HG02798 (cell line): ENCODE results near the gene POLR3G.

Source experiments
- ATAC-seq: cut with Tn5 transposase; IDR thresholded peaks from one replicate; pipeline ENCODE4 v1.9.1; 2021; ENCODE audit warnings: mild to moderate bottlenecking; ENCODE audit not compliant: unreplicated experiment, poor library complexity

POLR3G gene

GRCh38 chr5:90495146-90495545, 20.5 kb downstream of the POLR3G start:
- no peak for ATAC-seq

- no peak for ATAC-seq
These were observed 28.9 kb downstream of the POLR3G start for GRCh38 chr5:90503596-90503995.

- ATAC-seq = no peak
These were observed 30.1 kb downstream of the POLR3G start for GRCh38 chr5:90504743-90505142.

GRCh38 chr5:90506221-90506620, 31.6 kb downstream of the POLR3G start:
- ATAC-seq = no peak

GRCh38 chr5:90510438-90510837, 35.8 kb downstream of the POLR3G start:
- ATAC-seq = no peak

GRCh38 chr5:90514520-90514919, 39.9 kb downstream of the POLR3G start:
- no peak for ATAC-seq

GRCh38 chr5:90518661-90519060, 44.0 kb downstream of the POLR3G start:
- no peak for ATAC-seq

- no peak for ATAC-seq
These were observed 44.4 kb downstream of the POLR3G start for GRCh38 chr5:90519081-90519480.

GRCh38 chr5:90528601-90529193, 54.0 kb downstream of the POLR3G start:
- ATAC-seq = no peak

GRCh38 chr5:90529194-90529938, 54.7 kb downstream of the POLR3G start, which contains the start of gene LYSMD3:
TSS of gene LYSMD3 (minus strand) at chr5:90529584. CDS start at chr5:90525289, 4,295 bp downstream.
- ATAC-seq = peak; percentile 92

- ATAC-seq = peak; percentile 49
These were observed 55.4 kb downstream of the POLR3G start for GRCh38 chr5:90529939-90530677.

- no peak for ATAC-seq
These were observed 56.2 kb downstream of the POLR3G start for GRCh38 chr5:90530736-90531487.

GRCh38 chr5:90533794-90534193, 59.1 kb downstream of the POLR3G start:
- no peak for ATAC-seq

GRCh38 chr5:90534922-90535321, 60.3 kb downstream of the POLR3G start:
- no peak for ATAC-seq

- no peak for ATAC-seq
These were observed 68.3 kb downstream of the POLR3G start for GRCh38 chr5:90542827-90543519.

GRCh38 chr5:90545511-90545910, 70.8 kb downstream of the POLR3G start:
- no peak for ATAC-seq

GRCh38 chr5:90546216-90546837, 71.7 kb downstream of the POLR3G start:
- ATAC-seq = no peak

GRCh38 chr5:90547072-90547536, 72.4 kb downstream of the POLR3G start:
- ATAC-seq = no peak

- no peak for ATAC-seq
These were observed 73.5 kb downstream of the POLR3G start for GRCh38 chr5:90548069-90548593.
